ENCODE data around the gene FURIN. TPM values are rescaled to one million over a fixed set of nuclear protein-coding genes. Genes with fewer than 3 reads are reported as not detected.

Gene FURIN
- polyA plus RNA-seq, 1 of the 3 experiments (the other 2 are of a cell fraction): 40.8 TPM

DNA sequence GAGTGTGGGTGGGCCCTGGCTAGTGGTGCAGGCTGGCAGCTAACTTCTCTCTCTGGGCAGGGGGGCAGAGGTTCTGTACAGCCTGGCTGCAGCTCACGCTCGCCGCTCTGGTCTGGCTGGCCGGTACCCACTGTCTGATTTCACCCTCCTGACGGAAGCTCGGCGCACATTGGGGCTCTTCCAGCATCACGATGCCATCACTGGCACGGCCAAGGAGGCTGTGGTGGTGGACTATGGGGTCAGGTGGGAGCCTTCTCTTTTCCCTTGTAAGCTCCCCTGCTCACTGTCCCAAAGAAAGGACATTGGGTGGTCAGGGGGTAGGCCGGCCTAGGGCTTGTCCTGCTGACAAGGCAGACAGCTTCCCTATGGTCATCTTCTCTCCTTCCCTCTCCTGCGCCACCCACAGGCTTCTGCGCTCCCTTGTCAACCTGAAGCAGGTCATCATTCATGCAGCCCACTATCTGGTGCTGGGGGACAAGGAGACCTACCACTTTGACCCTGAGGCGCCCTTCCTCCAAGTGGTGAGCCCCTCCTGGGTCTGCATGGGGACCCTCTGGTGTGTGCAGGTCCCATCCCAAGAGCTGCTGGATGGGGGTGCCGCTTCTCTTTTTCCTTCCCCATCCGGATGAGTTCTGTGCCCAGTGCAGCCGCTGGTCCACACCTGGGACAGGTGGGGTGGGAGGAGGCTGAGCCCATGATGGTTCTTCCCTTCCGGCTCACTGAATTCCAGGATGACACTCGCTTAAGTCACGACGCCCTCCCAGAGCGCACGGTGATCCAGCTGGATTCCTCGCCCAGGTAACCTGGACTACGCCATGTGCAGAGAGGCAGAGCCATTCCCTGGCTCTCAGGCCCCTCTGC, 42.3 kb downstream of the FURIN start:
- Histone ChIP-seq H3K9me3 (no peaks in the 10 kb centered on the region), H3K79me2 (ENCODE audit: insufficient read depth) (no peaks in the 10 kb centered on the region), H3F3A (replicated peaks; ENCODE audit: insufficient read depth) (no peaks in the 10 kb centered on the region), H3K9me2 (no peaks in the 10 kb centered on the region), H3K27me3 (ENCODE audit: insufficient read depth) (no peaks in the 10 kb centered on the region), H3K4me3 (ENCODE audit: low read depth in 2 of 2, low read length in 1 of 2) (no peak overlapping the region), H2AFZ (ENCODE audit: low read depth) (no peak overlapping the region), H3K36me3 (replicated peaks in 1 of 2; ENCODE audit: control insufficient read depth in 1 of 2, insufficient read depth in 2 of 2, low read length in 1 of 2) (peaks cover 0 to 69% of the 10 kb centered on the region in 2 experiments), H3K27ac (ENCODE audit: low read depth in 2 of 2, low read length in 1 of 2) (no peak overlapping the region), H3K4me2 (no peak overlapping the region), H3K4me1 (ENCODE audit: control insufficient read depth in 1 of 2, insufficient read depth in 2 of 2, low read depth in 1 of 2, low read length in 1 of 2) (no peaks in the 10 kb centered on the region), H4K20me1 (ENCODE audit: insufficient read depth) (no peaks in the 10 kb centered on the region), H3K9ac (no peak overlapping the region)
- TF ChIP-seq YY1 (IDR thresholded peaks at IDR 0.05; ENCODE audit: low read depth): no peak
- no peak for TF ChIP-seq SIN3A (IDR thresholded peaks at IDR 0.05; ENCODE audit: borderline replicate concordance, low read depth, low read length)
- TF ChIP-seq SMC3 (IDR thresholded peaks at IDR 0.05; ENCODE audit: low read depth, low read length): no peak
- no peak for TF ChIP-seq RAD21 (IDR thresholded peaks at IDR 0.05; ENCODE audit: low read length)
- no peak for TF ChIP-seq MXI1 (IDR thresholded peaks at IDR 0.05; ENCODE audit: low read depth, low read length)
- TF ChIP-seq POLR2AphosphoS5 (IDR thresholded peaks at IDR 0.05; ENCODE audit: low read depth, low read length): no peak
- no peak for TF ChIP-seq GATA2 (CRISPR knock-in tag; IDR thresholded peaks at IDR 0.05)
- no peak for TF ChIP-seq FOXJ3 (CRISPR knock-in tag; IDR thresholded peaks at IDR 0.05)
- TF ChIP-seq, protein P1, sequence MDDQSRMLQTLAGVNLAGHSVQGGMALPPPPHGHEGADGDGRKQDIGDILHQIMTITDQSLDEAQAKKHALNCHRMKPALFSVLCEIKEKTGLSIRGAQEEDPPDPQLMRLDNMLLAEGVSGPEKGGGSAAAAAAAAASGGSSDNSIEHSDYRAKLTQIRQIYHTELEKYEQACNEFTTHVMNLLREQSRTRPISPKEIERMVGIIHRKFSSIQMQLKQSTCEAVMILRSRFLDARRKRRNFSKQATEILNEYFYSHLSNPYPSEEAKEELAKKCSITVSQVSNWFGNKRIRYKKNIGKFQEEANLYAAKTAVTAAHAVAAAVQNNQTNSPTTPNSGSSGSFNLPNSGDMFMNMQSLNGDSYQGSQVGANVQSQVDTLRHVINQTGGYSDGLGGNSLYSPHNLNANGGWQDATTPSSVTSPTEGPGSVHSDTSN (IDR thresholded peaks at IDR 0.05): no peak
- WGBS (ENCODE audit: low lambda C conversion rate): 98% methylated on average over 14 of the region's 24 CpGs
- ChIA-PET CTCF (interaction anchor here (0.8 to 1.5 kb wide), 4 partner anchors 22 to 243 kb away, joined by 3 to 8 read pairs (median 4); partner anchors contain the start of genes HDDC3 and UNC45A), POLR2A (interaction anchor here (0.7 kb wide), 1 partner anchor 8 kb away, joined by 3 read pairs; no protein-coding TSS in a partner anchor)
- no peak for DNase-seq

DNA sequence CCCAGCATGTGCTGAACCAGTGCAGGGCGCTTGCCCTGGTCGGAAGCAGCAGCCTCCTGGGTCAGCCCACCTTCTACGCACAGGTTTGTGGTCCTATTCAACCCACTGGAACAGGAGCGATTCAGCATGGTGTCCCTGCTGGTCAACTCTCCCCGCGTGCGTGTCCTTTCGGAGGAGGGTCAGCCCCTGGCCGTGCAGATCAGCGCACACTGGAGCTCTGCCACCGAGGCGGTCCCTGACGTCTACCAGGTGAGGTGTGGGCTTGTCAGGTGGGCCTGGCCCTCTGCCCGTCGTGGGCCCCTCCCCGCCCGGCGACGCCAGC, 42.9 kb downstream of the FURIN start:
- H3K36me3 ChIP-seq (replicated peaks in 1 of 2; ENCODE audit: control insufficient read depth in 1 of 2, insufficient read depth in 2 of 2, low read length in 1 of 2): peaks cover 0 to 68% of the 10 kb centered on the region in 2 experiments
- no peaks in the 10 kb centered on the region for H3K79me2 ChIP-seq (ENCODE audit: insufficient read depth)
- no peaks in the 10 kb centered on the region for H3K9me3 ChIP-seq
- no peaks in the 10 kb centered on the region for H3K4me1 ChIP-seq (ENCODE audit: control insufficient read depth in 1 of 2, insufficient read depth in 2 of 2, low read depth in 1 of 2, low read length in 1 of 2)
- H3K4me2 ChIP-seq: no peak overlapping the region
- WGBS (ENCODE audit: low lambda C conversion rate): 94% methylated on average over 11 of the region's 19 CpGs
- H3K27me3 ChIP-seq (ENCODE audit: insufficient read depth): no peaks in the 10 kb centered on the region
- ChIA-PET CTCF (interaction anchor here (0.8 to 1.0 kb wide), 2 partner anchors 24 to 243 kb away, joined by 3 to 4 read pairs; partner anchors contain the start of gene UNC45A), POLR2A (interaction anchor here (0.7 kb wide), 1 partner anchor 9 kb away, joined by 3 read pairs; no protein-coding TSS in a partner anchor)
- H2AFZ ChIP-seq (ENCODE audit: low read depth): no peak overlapping the region
- TF ChIP-seq, protein P2, sequence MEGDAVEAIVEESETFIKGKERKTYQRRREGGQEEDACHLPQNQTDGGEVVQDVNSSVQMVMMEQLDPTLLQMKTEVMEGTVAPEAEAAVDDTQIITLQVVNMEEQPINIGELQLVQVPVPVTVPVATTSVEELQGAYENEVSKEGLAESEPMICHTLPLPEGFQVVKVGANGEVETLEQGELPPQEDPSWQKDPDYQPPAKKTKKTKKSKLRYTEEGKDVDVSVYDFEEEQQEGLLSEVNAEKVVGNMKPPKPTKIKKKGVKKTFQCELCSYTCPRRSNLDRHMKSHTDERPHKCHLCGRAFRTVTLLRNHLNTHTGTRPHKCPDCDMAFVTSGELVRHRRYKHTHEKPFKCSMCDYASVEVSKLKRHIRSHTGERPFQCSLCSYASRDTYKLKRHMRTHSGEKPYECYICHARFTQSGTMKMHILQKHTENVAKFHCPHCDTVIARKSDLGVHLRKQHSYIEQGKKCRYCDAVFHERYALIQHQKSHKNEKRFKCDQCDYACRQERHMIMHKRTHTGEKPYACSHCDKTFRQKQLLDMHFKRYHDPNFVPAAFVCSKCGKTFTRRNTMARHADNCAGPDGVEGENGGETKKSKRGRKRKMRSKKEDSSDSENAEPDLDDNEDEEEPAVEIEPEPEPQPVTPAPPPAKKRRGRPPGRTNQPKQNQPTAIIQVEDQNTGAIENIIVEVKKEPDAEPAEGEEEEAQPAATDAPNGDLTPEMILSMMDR (IDR thresholded peaks at IDR 0.05): no peak
- TF ChIP-seq POLR2AphosphoS5 (IDR thresholded peaks at IDR 0.05; ENCODE audit: low read depth, low read length): no peak
- no peak for TF ChIP-seq EP300 (IDR thresholded peaks at IDR 0.05; ENCODE audit: borderline replicate concordance in 1 of 2, low read depth in 1 of 2, low read length in 1 of 2)
- TF ChIP-seq MXI1 (IDR thresholded peaks at IDR 0.05; ENCODE audit: low read depth, low read length): no peak
- TF ChIP-seq, protein P1 (IDR thresholded peaks at IDR 0.05): no peak
- TF ChIP-seq, protein P3, sequence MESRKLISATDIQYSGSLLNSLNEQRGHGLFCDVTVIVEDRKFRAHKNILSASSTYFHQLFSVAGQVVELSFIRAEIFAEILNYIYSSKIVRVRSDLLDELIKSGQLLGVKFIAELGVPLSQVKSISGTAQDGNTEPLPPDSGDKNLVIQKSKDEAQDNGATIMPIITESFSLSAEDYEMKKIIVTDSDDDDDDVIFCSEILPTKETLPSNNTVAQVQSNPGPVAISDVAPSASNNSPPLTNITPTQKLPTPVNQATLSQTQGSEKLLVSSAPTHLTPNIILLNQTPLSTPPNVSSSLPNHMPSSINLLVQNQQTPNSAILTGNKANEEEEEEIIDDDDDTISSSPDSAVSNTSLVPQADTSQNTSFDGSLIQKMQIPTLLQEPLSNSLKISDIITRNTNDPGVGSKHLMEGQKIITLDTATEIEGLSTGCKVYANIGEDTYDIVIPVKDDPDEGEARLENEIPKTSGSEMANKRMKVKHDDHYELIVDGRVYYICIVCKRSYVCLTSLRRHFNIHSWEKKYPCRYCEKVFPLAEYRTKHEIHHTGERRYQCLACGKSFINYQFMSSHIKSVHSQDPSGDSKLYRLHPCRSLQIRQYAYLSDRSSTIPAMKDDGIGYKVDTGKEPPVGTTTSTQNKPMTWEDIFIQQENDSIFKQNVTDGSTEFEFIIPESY (IDR thresholded peaks at IDR 0.05; ENCODE audit: borderline replicate concordance, low read depth): no peak
- no peak for TF ChIP-seq FOXM1 (IDR thresholded peaks at IDR 0.05; ENCODE audit: low read depth)
- TF ChIP-seq FOSL2 (IDR thresholded peaks at IDR 0.05; ENCODE audit: borderline replicate concordance, low read depth): no peak
- no peak for TF ChIP-seq TAF1 (IDR thresholded peaks at IDR 0.05; ENCODE audit: borderline replicate concordance, low read depth, low read length)
- no peak for TF ChIP-seq RAD21 (IDR thresholded peaks at IDR 0.05; ENCODE audit: low read length)
- no peaks in the 10 kb centered on the region for H4K20me1 ChIP-seq (ENCODE audit: insufficient read depth)
- H3K4me3 ChIP-seq (ENCODE audit: low read depth in 2 of 2, low read length in 1 of 2): no peak overlapping the region
- H3K9ac ChIP-seq: no peak overlapping the region
- H3K27ac ChIP-seq (ENCODE audit: low read depth in 2 of 2, low read length in 1 of 2): no peak overlapping the region
- no peaks in the 10 kb centered on the region for H3F3A ChIP-seq (replicated peaks; ENCODE audit: insufficient read depth)
- no peak for DNase-seq
- H3K9me2 ChIP-seq: no peaks in the 10 kb centered on the region
